Activated T-helper 1 cell treated with Interleukin-2 at 50 U/mL for 16 hours (primary cell): ENCODE data around the gene CERCAM.
"Not testable (repeated sequence)": the region's sequence is repeated elsewhere in the genome, so short reads cannot be mapped to it uniquely, and the experiment has no call there.

Experiments used
- DNase-seq: peaks from one replicate; pipeline ENCODE4 v3.0.0-alpha.2; 2020; ENCODE audit warnings: low read depth

CERCAM gene

DNA sequence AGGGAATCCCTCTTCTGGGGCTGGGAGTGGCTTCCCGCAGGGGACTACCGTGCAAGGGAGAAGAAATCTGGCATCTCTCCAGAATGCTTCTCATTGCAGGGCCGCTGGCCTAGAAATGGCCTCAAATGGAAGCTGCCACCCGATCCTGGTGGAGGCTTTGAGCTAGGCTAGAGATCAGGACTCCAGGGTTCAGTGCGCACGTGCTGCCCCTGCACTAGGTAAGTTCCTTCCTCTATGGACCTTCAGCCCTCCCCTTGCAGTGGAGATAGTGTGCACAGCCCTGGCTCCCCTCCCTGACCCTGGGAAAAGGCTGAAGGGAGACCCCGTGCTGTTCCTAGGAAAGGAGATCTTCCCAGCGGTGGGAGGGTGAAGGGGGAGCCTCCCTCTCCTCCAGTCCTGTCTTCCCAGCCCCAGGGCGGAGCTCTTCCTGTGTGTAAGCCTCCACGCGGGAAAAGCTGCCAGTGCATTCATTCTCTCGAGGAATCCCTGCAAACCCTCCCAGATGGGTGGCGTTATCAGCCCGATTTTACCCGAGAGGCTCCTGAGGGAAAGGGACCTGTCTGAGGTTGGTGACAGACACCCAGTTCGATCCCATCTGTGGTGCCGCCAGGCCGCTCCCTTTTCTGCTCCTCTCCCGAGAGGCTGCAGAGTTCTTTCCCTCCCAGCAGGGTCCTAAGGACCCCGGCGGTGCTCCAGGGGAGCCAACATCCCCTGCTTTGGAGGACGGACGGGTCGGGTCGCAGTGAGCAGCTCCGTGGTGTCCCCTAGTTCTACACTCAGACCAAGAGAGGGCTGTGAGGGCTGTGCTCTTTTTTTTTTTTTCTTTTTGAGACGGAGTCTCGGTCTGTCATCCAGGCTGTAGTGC, 1.4 kb upstream of the CERCAM start:
- no peak for DNase-seq

DNA sequence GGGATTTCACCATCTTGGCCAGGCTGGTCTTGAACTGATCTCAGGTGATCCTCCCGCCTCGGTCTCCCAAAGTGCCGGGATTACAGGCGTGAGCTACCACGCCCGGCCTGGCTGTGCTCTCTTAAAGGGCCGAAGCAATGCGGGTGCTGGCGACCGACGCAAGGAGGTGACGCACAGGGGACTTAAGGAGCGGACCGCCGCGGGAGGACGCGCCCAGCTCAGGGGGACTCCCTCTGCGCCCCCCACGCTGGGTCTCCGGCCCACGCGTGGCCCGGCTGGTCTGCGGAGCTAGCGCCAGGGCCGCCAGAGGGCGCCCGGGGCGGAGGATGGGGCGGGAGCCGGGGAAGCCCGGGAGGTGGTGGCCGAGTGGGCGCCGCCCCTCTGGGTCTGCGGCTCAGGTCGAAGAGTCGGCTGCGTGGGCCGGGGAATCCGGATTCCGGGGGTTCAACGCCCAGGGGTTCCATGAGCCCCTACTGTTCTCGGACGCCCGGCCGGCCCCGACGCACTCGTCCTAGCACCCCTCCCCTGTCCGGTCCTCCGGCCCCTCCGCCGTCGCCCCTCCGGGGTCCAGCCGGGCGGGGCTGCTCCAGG, 502 bp upstream of the CERCAM start:
- DNase-seq, result peak; percentile 47

DNA sequence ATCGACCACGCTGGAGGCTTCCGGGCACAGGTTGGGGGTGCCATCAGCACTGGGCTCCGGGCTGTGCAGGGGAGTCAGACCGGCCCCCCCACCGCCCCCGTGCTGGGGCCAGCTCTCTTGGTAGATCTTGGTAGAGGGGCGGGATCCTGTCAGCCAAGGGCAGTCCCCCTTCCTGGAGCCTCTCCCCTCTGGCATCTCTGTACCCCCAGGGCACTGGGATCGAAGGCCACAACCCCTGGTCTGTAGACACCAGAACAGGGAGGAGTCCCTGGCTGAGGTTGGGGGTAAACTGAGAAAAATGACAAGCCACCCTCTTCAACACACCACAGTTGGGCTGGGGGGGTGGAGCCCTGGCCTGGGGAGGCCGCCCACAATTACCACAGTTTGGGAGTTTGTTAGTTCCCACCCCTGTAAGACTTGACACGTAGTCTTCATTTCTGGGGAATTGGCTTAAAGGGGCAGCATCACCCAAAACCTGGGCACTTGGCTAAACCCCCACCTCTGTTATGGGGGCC, 882 bp downstream of the CERCAM start:
- DNase-seq, result no peak

DNA sequence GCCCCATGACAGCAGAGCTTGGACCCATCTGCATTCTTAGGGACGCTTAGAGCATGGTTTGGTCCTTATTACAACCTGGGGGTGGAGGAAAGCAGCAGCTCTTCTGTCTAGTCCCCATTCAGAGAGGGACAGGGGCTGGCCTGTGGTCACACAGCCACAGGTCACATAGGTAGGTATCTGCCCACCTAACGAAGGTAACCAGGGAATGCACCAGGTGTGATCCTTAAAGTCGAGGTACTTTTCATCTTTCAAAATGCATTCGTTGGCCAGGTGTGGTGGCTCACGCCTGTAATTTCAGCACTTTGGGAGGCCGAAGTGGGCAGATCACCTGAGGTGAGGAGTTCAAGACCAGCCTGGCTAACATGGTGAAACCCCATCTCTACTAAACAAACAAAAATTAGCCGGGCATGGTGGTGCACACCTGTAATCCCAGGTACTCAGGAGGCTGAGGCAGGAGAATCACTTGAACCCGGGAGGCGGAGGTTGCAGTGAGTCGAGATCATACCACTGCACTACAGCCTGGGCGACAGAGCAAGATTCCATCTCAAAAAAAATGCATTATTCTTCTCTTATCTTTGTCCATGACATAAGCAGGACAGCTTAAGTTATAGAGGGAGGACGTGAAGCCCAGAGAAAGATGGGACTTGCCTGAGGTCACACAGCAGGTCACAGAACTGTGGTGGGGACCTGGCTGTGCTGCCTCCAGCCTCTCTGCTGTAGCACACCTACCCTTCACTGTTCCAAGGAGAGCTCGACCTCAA, 1.5 kb downstream of the CERCAM start:
- not testable (repeated sequence) for DNase-seq

DNA sequence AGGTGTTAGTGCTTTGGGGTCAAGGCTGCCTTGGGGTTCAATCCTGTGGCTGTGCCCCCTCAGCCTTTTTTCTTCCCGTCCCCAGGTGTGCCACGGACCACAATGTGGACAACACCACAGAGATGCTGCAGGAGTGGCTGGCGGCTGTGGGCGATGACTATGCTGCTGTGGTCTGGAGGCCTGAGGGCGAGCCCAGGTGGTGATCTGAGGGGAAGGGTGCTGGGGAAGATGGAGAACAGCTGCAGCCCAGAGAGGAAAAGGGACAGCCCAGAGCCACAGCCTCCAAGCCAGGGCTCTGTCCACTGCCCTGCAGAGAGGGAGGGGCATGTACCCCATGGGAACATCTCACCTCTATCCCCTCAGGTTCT, 2.1 kb downstream of the CERCAM start:
- no peak for DNase-seq

DNA sequence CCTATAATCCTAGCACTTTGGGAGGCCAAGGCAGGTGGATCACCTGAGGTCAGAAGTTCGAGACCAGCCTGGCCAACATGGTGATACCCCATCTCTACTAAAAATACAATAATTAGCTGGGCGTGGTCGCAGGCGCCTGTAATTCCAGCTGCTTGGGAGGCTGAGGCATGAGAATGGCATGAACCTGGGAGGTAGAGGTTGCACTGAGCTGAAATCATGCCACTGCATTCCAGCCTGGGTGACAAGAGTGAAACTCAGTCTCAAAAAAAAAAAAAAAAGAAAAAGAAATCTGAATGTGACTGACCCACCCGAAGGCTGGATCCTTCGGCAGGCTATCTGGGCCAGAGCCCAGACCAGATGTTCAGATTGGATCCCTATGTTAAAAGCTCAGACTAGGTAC, 2.7 kb downstream of the CERCAM start:
- not testable (repeated sequence) for DNase-seq

DNA sequence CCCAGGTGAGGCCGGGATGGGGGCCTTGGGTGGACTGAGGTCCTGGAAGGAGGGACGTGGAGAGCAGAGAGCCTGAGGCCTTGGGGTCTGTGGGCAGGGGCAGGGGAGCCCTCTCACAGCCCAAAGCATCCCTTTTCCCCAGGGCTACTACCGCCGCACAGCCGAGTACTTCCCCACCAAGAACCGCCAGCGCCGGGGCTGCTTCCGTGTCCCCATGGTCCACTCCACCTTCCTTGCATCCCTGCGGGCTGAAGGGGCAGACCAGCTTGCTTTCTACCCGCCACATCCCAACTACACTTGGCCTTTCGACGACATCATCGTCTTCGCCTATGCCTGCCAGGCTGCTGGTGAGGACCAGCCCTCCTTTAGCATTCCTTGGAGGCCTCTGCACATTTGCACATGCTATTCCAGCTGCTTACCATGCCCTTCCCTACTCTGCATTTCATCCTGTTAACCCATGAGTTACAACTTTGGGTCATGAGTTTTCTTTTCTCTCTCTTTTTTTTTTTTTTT, 3.7 kb downstream of the CERCAM start:
- no peak for DNase-seq

DNA sequence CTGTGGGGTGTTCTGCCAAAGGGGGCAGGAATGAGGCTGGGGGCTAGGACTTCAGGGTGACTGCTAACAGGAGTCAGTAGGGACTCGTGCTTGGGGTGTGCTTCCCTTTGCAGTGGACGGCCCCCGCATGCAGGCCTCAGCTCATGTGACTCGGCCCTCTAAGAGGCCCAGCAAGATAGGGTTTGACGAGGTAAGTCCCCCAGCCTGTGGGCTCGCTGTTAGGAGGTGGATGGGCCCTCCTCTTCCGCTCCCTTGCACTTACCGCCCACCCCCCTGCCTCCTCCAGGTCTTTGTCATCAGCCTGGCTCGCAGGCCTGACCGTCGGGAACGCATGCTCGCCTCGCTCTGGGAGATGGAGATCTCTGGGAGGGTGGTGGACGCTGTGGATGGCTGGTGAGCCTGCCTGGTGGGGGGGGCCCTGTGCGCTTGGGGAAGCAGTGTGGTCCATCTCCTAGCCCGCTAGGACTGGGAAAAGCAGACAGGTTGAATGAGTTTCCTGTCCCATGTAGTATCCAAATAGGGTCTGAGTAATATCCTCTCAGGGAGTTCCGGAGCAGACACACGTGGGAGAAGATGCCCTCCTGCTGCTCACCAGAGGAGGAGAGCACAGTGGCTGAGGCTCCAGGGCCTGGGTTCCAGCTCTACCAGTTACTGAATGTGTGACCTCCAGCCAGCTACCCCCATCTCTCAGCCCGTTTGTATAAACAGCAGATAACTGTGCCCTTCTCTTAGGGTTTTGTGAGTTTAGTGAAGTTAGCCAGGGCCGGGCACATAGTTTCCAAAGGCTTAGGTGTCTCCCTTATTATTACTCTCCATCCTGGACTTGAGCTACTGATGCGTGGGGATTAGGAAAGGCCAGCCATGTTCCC, 8.2 kb downstream of the CERCAM start:
- DNase-seq, result no peak

DNA sequence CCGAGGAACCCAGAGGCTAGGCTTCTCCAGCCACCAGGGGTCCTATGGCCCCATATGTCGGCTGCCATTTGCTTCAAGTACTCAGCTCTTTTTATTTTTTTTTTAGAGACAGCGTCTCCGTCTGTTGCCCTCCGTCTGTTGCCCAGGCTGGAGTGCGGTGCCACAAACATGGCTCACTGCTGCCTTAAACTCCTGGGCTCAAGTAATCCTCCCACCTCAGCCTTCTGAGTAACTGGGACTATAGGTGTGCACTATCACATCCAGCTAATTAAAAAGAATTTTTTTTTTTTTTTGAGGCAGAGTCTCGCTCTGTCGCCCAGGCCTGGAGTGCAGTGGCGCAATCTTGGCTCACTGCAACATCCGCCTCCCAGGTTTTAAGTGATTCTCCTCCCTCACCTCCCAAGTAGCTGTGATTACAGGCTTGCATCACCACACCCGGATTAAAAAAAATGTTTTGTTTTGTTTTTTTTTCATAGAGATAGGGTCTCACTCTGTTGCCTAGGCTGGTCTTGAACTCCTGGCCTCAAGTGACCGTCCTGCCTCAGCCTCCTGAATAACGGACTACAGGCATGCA, 8.9 kb downstream of the CERCAM start:
- no peak for DNase-seq

DNA sequence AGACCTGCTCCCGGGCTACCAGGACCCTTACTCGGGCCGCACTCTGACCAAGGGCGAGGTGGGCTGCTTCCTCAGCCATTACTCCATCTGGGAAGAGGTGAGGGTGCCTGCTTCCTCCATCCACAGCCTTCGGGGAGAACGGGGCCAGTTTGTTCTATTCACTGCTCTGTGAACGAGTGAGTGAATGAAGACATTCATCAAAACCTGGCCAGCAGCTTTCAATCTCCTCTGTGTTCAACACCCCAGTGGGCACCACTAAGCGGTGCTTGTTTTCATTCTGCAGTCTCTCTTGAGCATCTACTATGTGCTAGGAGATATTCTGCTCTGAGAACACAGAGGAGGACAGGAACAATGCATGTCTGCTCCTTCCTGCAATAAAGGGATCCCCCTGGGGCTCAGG, 10.6 kb downstream of the CERCAM start:
- DNase-seq, result no peak

DNA sequence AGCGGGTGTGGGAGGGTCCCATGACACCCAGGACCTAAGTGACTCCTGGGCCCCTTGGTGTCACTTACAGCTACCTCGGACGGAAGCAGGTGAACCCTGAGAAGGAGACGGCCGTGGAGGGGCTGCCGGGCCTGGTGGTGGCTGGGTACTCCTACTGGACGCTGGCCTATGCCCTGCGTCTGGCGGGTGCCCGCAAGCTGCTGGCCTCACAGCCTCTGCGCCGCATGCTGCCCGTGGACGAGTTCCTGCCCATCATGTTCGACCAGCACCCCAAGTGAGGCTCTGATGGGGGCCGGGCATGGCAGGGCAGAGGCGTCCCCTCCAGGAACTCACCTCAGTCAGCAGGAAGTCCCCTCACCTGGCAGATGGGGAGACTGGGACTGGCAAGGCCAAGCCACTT, 13.7 kb downstream of the CERCAM start:
- no peak for DNase-seq

DNA sequence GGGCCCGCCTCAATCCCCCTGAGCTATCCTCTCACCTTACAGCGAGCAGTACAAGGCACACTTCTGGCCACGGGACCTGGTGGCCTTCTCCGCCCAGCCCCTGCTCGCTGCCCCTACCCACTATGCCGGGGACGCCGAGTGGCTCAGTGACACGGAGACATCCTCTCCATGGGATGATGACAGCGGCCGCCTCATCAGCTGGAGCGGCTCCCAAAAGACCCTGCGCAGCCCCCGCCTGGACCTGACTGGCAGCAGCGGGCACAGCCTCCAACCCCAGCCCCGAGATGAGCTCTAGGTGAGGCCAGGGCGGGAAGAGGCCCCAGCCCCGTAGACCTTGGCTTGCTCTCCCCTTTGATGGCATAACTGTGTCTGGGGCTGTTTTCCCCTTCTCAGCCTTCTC, 15.0 kb downstream of the CERCAM start:
- DNase-seq, result no peak

DNA sequence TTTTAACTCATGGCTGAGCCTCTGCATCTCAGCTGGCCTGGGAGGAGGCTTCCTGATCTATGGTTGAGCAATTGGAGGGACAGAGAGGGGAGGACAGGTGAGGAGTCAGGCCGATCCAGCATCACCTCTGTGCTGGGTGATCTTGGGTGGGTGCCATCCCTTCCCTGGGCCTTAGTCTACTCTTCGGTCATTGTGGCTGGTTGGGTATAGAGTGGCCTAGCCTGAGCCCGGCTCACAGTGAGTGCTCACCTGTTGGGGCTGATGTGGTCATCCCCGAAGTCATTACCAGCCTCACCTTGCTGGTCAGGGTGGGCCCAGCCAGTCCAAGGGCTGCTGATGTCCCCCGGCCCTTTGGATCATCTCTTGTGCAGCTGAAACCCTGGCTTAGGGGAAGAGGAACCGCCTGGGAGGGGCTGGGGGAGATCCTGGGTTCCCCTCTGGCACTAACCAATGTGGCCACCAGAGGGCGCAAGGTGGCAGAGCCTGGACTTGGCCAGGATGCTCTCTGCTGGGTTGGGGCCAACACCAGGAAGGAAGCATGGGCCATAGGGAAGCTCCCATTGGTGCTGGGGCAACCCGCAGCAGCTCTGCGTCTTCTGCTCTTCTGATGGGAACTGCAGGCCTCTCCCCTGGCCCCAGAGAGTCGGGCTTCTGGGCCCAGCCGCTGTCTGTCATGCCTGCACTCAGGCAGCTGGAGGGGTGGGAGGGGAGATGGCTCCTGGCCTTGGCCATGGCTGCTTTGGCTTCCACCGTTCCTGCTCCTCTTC, 17.9 kb downstream of the CERCAM start:
- peak; percentile 65 for DNase-seq

DNA sequence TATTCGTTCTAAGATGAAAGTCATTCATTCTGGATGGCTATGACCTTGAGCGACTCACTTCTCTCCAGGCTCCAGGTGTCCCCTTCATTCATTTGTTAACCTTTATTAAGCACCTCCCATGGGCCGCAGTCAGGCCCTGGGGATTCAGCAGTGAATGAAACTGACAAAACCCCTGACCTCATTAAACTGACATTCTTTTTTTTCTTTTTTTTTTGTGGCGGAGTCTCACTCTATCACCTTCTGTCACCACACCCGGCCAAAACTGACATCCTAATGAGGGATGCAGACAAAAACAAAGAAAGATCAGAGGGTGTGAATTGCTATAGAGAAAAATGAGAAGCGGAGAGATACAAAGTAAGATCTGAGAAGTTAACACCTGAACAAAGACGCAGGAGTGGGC, 18.6 kb downstream of the CERCAM start:
- no peak for DNase-seq

DNA sequence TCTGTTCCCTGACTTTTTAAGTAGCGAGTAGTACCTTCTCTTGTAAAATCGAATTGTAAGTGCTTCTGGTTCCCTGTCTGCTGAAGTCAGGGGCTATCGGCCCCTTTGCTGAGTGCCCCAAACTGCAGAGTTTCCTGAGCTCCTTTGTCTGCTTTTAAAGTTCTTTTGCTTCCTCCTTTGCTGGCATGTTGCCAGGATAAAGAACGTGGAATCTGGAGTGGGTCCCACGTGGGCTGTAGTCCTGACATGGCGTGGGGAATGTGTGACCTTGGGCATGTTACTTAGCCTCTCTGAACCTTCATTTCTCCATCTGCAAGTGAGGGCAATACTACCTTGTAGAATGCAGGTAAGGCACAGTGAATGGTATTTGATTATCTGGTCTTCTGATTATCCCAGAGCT, 21.5 kb downstream of the CERCAM start:
- DNase-seq, result no peak

DNA sequence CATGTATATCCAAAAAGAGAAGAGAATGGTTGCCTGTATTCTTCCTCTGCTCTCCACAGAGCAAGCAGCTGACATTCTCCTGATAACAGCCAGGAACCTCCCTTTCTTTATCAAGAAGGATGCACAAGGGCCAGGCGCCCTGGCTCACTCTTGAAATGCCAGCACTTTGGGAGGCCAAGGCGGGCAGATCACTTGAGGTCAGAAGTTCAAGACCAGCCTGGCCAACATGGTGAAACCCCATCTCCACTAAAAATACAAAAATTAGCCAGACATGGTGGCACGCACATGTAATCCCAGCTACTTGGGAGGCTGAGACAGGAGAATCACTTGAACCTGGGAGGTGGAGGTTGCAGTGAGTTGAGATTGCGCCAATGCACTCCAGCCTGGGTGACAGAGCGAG, 25.8 kb downstream of the CERCAM start:
- not testable (repeated sequence) for DNase-seq

DNA sequence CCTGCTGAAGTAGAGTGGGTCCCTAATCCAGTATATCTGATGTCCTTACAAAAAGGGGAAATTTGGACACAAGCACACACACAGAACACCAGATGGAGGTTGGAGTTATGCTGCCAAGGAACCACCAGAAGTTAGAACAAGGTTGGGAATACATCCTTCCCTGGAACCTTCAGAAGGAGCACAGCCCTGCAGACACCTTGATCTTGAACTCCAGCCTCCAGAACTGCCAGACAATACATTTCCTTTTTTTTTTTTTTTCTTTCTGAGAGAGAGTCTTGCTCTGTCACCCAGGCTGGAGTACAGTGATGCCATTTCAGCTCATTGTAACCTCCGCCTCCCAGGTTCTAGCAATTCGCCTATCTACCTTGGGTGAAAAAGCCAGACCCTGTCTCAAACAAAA, 28.1 kb downstream of the CERCAM start:
- DNase-seq, result no peak

DNA sequence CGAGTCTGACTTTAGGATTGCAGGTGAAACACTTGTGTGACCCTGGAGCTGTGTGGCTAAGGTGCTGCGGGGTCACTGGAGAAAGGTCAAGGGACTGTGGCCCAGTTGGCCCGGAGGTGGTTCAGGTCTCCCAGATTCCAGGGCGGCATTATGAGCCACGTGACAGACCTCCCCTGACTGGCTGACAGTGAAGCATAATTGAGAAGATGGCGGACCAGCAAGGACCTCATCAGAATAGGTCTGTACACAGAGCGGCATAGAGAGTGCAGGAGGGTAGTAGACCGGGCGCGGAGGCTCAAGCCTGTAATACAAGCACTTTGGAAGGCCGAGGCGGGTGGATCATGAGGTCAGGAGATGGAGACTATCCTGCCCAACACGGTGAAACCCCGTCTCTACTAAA, 34.3 kb downstream of the CERCAM start:
- DNase-seq, result no peak

DNA sequence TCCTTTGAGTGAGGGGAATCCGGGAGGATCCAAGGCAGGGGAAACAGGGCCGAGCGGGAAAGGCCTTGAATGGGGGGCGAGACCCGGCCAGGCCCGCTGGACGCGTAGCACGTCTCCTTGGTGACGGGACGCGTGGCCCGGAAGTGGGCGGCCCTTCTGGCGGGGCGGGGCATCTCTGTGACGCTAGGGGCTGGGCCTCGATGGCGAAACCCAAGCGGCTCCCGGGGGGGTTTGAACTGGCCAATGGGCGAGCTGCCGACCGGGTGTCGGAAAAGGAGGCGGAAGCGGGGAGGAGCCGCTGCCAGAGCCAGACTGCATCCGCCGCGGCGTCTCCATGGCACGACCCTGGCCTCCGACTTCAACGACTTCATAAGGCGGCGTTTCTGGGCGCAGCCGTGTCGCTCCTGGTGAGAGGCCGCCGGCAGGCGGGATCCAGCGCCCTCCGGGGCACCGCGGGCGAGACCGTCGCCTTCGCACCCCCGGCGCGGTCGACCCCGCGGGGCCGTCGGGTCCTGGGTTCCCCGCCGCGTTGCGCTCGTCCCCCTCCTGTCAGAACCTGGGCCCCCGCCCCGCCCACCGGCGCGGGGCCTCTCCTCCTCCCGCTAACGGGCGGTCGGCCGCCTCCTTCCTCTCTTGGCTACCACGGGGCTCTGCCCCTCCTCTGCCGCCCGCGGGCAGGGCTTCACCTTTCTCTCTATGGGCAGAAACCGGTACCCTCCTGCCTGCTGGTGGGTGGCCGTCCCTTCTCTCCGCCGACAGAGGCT, 35.4 kb downstream of the CERCAM start, which contains the start of gene ODF2:
Gene ODF2, plus strand, starts transcription at position 158 of the 764 bp plus-strand sequence. Its CDS starts 86 bp downstream, at position 244.
- DNase-seq, result peak; percentile 98
